ENCODE data around the gene SLC39A9.

DNA sequence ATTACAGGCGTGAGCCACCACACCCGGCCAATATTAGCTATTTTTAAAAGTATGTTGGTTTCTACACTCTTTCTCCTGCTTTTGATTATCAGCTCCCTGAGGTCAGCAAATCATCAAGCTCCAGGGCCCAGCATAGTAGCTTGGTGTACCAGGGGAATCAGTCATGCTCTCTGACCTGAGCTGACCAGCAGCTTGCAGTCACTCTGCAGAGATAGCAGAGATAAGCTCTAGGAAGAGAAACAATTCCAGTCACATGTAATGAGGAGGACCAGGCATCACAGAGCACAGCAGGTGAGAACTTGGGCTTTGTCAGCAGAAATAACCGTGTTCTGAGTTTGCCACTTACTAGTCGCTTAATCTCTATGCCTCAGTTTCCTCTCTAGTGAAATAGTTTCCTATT lies 94.5 kb downstream of the SLC39A9 start:
- TF ChIP-seq, protein P1, sequence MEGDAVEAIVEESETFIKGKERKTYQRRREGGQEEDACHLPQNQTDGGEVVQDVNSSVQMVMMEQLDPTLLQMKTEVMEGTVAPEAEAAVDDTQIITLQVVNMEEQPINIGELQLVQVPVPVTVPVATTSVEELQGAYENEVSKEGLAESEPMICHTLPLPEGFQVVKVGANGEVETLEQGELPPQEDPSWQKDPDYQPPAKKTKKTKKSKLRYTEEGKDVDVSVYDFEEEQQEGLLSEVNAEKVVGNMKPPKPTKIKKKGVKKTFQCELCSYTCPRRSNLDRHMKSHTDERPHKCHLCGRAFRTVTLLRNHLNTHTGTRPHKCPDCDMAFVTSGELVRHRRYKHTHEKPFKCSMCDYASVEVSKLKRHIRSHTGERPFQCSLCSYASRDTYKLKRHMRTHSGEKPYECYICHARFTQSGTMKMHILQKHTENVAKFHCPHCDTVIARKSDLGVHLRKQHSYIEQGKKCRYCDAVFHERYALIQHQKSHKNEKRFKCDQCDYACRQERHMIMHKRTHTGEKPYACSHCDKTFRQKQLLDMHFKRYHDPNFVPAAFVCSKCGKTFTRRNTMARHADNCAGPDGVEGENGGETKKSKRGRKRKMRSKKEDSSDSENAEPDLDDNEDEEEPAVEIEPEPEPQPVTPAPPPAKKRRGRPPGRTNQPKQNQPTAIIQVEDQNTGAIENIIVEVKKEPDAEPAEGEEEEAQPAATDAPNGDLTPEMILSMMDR (IDR thresholded peaks at IDR 0.05 in 4 of 5, conservative IDR thresholded peaks at IDR 0.05 in 1 of 5): no peak
- TF ChIP-seq POLR2A (IDR thresholded peaks at IDR 0.05): no peak

Data from gastrocnemius medialis (tissue), 4 donors.